Measurements from ENCODE around the gene DENND1C.
A peak's percentile ranks its signal among the peaks of the same experiment; 100 is the strongest.

Gene DENND1C

DNA sequence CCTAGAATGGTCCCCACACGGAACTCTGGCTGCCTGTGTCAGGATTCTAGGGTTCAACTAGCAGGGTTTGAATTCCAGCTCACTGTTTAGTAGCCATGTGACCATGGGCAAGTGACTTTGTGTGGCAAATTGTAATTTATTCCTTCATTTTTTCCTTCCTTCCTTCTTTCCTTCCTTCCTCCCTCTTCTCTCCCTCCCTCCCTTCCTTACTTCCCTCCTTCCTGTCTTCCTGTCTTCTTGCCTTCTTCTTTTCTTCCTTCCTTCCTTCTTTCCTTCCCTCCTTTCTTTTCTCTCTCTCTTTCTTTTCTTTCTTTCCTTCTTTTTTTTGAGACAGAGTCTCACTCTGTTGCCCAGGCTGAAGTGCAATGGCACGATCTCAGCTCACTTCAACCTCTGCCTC is 8.5 kb upstream of the DENND1C start:
- H3K4me1 ChIP-seq (ENCODE audit: control insufficient read depth in 1 of 2, insufficient read depth in 2 of 2, low read length in 2 of 2) = no peaks in the 10 kb centered on the region
- no peaks in the 10 kb centered on the region for H3K9me3 ChIP-seq (ENCODE audit: control insufficient read depth in 1 of 2, low read length in 2 of 2)
- H3K27ac ChIP-seq (ENCODE audit: low read depth, low read length) = no peak overlapping the region
- H3K9ac ChIP-seq (ENCODE audit: low read depth in 1 of 2, low read length in 2 of 2) = no peak overlapping the region
- H3K4me3 ChIP-seq (ENCODE audit: low read depth in 1 of 2, low read length in 2 of 2) = peak overlapping the region; percentile 36 to 54
- H3K36me3 ChIP-seq (ENCODE audit: control insufficient read depth in 1 of 2, insufficient read depth in 2 of 2, low read length in 2 of 2) = no peaks in the 10 kb centered on the region
- H3K27me3 ChIP-seq (ENCODE audit: control insufficient read depth in 1 of 2, insufficient read depth in 2 of 2, low read length in 2 of 2) = peaks cover 0 to 5% of the 10 kb centered on the region in 2 donors

DNA sequence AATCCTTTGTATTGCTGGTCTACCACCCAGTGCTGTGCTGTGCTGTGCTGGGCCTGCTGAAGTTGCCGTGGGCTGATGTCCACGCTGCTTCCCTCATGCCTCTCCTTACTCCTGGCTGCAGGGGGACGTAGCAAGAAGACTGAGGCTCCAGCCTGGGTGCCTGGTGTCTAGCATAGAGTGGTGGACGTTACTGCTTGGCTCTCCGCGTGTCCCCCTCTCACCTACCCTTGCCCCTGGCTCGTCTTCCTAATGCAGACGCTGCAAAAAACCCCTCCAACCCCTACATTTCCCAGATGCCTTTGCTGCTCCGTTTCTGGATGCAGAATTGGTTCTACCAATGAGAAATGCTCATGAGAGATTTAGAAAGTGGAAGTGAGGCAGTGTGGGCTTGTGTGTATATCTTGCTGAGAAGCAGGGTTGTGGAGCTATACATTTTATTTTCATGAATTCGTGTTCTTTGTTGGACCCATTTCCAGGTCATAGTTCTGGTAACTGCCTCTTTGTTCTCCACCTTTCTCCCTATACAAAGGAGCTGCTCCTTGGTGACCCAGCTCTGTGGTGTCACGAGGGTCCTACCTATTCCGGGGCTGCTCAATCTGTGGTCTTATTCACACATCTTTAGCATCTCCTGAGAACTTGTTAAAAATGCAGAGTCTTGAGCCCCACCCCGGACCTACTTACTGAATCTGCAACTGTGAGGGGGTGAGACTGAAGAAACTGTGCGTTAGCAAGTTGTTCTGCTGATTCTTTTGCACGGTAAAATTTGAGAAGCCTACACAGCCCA is 7.9 kb upstream of the DENND1C start:
- Histone ChIP-seq H3K4me1 (ENCODE audit: control insufficient read depth in 1 of 2, insufficient read depth in 2 of 2, low read length in 2 of 2) (no peaks in the 10 kb centered on the region), H3K27ac (ENCODE audit: low read depth, low read length) (no peak overlapping the region), H3K4me3 (ENCODE audit: low read depth in 1 of 2, low read length in 2 of 2) (peak overlapping the region; percentile 36 to 54), H3K36me3 (ENCODE audit: control insufficient read depth in 1 of 2, insufficient read depth in 2 of 2, low read length in 2 of 2) (no peaks in the 10 kb centered on the region), H3K27me3 (ENCODE audit: control insufficient read depth in 1 of 2, insufficient read depth in 2 of 2, low read length in 2 of 2) (peaks cover 0 to 5% of the 10 kb centered on the region in 2 donors), H3K9me3 (ENCODE audit: control insufficient read depth in 1 of 2, low read length in 2 of 2) (no peaks in the 10 kb centered on the region), H3K9ac (ENCODE audit: low read depth in 1 of 2, low read length in 2 of 2) (peak overlapping the region in 1 of 2 donors; percentile 6)

DNA sequence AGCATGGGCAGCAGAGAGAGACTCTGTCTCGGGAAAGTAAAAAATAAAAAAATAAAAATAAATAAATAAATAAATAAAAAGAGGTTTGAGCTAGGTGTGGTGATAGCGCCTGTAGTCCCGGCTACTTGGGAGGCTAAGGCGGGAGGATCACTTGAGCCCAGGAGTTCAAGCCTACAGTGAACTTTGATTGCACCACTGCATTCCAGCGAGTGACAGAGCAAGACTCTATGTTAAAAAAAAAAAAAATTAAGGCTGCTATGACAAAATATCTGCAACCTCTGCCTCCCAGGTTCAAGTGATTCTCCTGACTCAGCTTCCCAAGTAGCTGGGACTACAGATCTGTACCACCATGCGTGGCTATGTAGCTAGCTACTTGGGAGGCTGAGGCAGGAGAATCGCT is 3.2 kb upstream of the DENND1C start:
- no peak overlapping the region for H3K4me3 ChIP-seq (ENCODE audit: low read depth in 1 of 2, low read length in 2 of 2)
- H3K27me3 ChIP-seq (ENCODE audit: control insufficient read depth in 1 of 2, insufficient read depth in 2 of 2, low read length in 2 of 2) = peaks cover 2 to 5% of the 10 kb centered on the region in 2 donors
- no peaks in the 10 kb centered on the region for H3K36me3 ChIP-seq (ENCODE audit: control insufficient read depth in 1 of 2, insufficient read depth in 2 of 2, low read length in 2 of 2)
- no peak overlapping the region for H3K27ac ChIP-seq (ENCODE audit: low read depth, low read length)
- no peaks in the 10 kb centered on the region for H3K9me3 ChIP-seq (ENCODE audit: control insufficient read depth in 1 of 2, low read length in 2 of 2)
- H3K9ac ChIP-seq (ENCODE audit: low read depth in 1 of 2, low read length in 2 of 2) = no peak overlapping the region
- no peaks in the 10 kb centered on the region for H3K4me1 ChIP-seq (ENCODE audit: control insufficient read depth in 1 of 2, insufficient read depth in 2 of 2, low read length in 2 of 2)

DNA sequence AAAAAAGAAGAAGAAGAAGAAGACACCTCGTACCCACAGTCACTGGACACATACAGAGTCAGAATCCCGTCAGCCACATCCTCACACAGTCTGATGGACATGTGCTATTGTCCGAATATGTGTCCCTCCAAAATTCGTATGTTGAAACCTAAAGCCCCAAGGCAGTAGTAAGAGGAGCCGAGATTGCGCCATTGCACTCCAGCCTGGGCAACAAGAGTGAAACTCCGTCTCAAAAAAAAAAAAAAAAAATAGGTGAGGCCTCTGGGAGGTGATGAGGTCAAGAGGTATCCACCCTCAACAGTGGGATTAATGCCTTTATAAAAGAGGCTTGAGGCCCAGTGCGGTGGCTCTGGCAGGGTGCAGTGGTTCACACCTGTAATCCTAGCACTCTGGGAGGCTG is 2.6 kb upstream of the DENND1C start:
- no peak overlapping the region for H3K9ac ChIP-seq (ENCODE audit: low read depth in 1 of 2, low read length in 2 of 2)
- H3K36me3 ChIP-seq (ENCODE audit: control insufficient read depth in 1 of 2, insufficient read depth in 2 of 2, low read length in 2 of 2) = no peaks in the 10 kb centered on the region
- peaks cover 0 to 2% of the 10 kb centered on the region in 2 donors for H3K27me3 ChIP-seq (ENCODE audit: control insufficient read depth in 1 of 2, insufficient read depth in 2 of 2, low read length in 2 of 2)
- no peaks in the 10 kb centered on the region for H3K4me1 ChIP-seq (ENCODE audit: control insufficient read depth in 1 of 2, insufficient read depth in 2 of 2, low read length in 2 of 2)
- no peak overlapping the region for H3K4me3 ChIP-seq (ENCODE audit: low read depth in 1 of 2, low read length in 2 of 2)
- no peak overlapping the region for H3K27ac ChIP-seq (ENCODE audit: low read depth, low read length)
- no peaks in the 10 kb centered on the region for H3K9me3 ChIP-seq (ENCODE audit: control insufficient read depth in 1 of 2, low read length in 2 of 2)

DNA sequence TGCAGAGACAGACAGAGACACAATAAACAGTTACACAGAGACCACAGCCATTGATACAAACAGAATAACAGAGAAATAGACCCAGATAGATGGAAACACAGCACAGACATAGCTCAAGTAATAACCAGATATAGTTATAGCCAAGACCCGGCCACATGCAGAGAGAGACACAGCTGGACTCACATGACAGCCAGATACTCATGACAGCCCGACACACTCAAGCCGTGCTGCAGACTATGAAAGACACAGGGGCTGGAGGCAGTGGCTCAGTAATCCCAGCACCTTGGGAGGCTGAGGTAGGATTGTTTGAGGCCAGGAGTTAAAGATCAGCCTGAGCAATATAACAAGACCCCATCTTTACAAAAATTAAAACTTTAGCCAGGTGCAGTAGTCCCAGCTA is 1.6 kb upstream of the DENND1C start:
- Histone ChIP-seq H3K27ac (ENCODE audit: low read depth, low read length) (no peak overlapping the region), H3K4me3 (ENCODE audit: low read depth in 1 of 2, low read length in 2 of 2) (no peak overlapping the region), H3K4me1 (ENCODE audit: control insufficient read depth in 1 of 2, insufficient read depth in 2 of 2, low read length in 2 of 2) (no peaks in the 10 kb centered on the region), H3K27me3 (ENCODE audit: control insufficient read depth in 1 of 2, insufficient read depth in 2 of 2, low read length in 2 of 2) (peaks cover 0 to 2% of the 10 kb centered on the region in 2 donors), H3K9ac (ENCODE audit: low read depth in 1 of 2, low read length in 2 of 2) (no peak overlapping the region), H3K9me3 (ENCODE audit: control insufficient read depth in 1 of 2, low read length in 2 of 2) (no peaks in the 10 kb centered on the region), H3K36me3 (ENCODE audit: control insufficient read depth in 1 of 2, insufficient read depth in 2 of 2, low read length in 2 of 2) (no peaks in the 10 kb centered on the region)

DNA sequence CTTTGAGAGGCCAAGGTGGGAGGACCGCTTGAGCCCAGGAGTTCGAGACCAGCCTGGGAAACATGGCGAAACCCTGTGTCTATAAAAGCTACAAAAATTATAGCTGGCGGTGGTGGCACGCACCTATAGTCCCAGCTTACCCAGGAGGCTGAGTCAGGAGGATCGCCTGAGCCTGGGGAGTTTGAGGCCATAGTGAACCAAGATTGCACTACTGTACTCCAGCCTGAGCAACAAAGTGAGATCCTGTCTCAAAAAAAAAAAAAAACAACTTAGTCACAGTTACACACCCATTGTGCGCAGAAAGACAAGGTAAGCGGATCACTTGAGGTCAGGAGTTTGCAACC is 728 bp upstream of the DENND1C start:
- peaks cover 0 to 2% of the 10 kb centered on the region in 2 donors for H3K27me3 ChIP-seq (ENCODE audit: control insufficient read depth in 1 of 2, insufficient read depth in 2 of 2, low read length in 2 of 2)
- no peaks in the 10 kb centered on the region for H3K9me3 ChIP-seq (ENCODE audit: control insufficient read depth in 1 of 2, low read length in 2 of 2)
- peak overlapping the region in 1 of 2 donors; percentile 74 for H3K9ac ChIP-seq (ENCODE audit: low read depth in 1 of 2, low read length in 2 of 2)
- H3K4me1 ChIP-seq (ENCODE audit: control insufficient read depth in 1 of 2, insufficient read depth in 2 of 2, low read length in 2 of 2) = no peaks in the 10 kb centered on the region
- no peak overlapping the region for H3K27ac ChIP-seq (ENCODE audit: low read depth, low read length)
- H3K4me3 ChIP-seq (ENCODE audit: low read depth in 1 of 2, low read length in 2 of 2) = peak overlapping the region in 1 of 2 donors; percentile 68
- H3K36me3 ChIP-seq (ENCODE audit: control insufficient read depth in 1 of 2, insufficient read depth in 2 of 2, low read length in 2 of 2) = no peaks in the 10 kb centered on the region

DNA sequence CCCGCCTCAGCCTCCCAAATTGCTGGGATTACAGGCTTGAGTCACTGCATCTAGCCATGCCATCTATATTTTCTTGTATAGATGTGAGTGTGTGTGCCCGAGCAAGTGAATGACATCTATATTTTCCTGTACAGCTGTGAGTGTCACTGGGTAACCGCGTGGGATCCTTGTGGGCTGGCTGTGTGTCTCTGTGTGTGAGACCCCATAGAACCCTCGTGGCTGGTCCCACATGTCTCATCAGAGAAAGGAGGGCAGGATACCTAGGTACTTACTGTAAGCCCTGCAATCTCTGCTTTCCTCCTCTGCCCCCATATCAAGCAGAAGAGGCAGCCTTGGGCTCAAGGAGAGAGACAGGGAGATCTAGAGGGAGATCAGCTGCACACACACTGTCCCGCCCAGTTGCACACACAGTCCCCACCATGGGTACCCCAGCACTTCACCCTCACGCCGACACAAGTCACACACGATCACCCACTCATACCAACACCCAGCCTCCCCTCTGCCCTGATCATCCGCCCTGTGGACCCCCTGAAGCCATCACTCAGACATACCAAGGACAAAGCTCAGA is 655 bp downstream of the DENND1C start:
- Histone ChIP-seq H3K4me1 (ENCODE audit: control insufficient read depth in 1 of 2, insufficient read depth in 2 of 2, low read length in 2 of 2) (peaks cover under 1% of the 10 kb centered on the region in 2 donors), H3K4me3 (ENCODE audit: low read depth in 1 of 2, low read length in 2 of 2) (peak overlapping the region; percentile 50 to 68), H3K9ac (ENCODE audit: low read depth in 1 of 2, low read length in 2 of 2) (peak overlapping the region; percentile 57 to 74), H3K27ac (ENCODE audit: low read depth, low read length) (no peak overlapping the region), H3K27me3 (ENCODE audit: control insufficient read depth in 1 of 2, insufficient read depth in 2 of 2, low read length in 2 of 2) (peaks cover 0 to 2% of the 10 kb centered on the region in 2 donors), H3K36me3 (ENCODE audit: control insufficient read depth in 1 of 2, insufficient read depth in 2 of 2, low read length in 2 of 2) (peaks cover 0 to 4% of the 10 kb centered on the region in 2 donors), H3K9me3 (ENCODE audit: control insufficient read depth in 1 of 2, low read length in 2 of 2) (no peaks in the 10 kb centered on the region)

DNA sequence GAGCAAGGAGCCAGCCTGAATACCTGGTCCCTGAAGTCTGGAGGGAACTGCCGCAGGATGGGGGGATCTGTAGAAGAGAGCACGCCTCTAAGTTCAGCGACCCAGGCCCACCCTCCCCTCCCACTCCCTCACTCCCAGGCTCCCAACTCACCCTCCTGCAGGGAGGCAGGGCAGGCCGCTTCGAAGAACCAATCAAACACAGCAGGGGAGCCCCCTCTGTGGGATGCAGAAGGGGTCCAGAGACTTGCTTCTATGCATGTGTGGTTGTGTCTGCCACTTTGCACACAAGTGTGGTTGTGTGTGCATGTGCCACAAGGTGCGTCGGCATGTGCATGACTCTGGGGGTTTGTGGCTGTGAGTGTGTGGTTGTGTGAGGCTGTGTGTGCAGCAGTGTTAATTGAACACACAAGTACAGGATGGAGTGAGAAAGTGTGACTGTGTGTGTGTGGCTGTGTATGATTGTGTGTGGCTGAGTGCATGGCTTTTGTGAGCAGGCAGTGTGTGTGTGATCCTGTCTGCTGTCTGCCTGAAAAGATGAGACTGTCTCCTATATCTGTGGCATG is 1.7 kb downstream of the DENND1C start:
- Histone ChIP-seq H3K36me3 (ENCODE audit: control insufficient read depth in 1 of 2, insufficient read depth in 2 of 2, low read length in 2 of 2) (peaks cover 0 to 4% of the 10 kb centered on the region in 2 donors), H3K9me3 (ENCODE audit: control insufficient read depth in 1 of 2, low read length in 2 of 2) (no peaks in the 10 kb centered on the region), H3K27ac (ENCODE audit: low read depth, low read length) (no peak overlapping the region), H3K4me3 (ENCODE audit: low read depth in 1 of 2, low read length in 2 of 2) (no peak overlapping the region), H3K4me1 (ENCODE audit: control insufficient read depth in 1 of 2, insufficient read depth in 2 of 2, low read length in 2 of 2) (peaks cover 8 to 10% of the 10 kb centered on the region in 2 donors), H3K27me3 (ENCODE audit: control insufficient read depth in 1 of 2, insufficient read depth in 2 of 2, low read length in 2 of 2) (peaks cover 0 to 2% of the 10 kb centered on the region in 2 donors), H3K9ac (ENCODE audit: low read depth in 1 of 2, low read length in 2 of 2) (no peak overlapping the region)

DNA sequence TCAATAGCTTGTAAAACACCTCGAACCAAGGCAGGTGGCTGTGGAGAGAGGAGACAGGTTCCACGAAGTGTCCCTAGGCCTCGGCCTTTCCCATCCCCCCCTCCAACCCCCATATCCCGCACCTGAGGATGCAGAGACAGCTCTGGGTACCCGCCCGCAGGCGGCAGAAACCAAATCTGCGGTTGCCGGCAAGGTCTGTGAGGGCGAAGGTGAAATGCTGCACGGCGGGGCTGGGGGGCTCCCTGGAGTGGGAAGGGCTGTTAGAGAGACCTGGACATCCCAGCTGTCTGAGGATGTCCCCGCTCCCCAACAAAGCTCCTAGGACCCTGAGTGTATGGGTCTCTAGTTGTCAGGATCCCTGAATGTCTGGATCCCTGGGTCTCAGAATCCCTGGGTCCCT is 2.8 kb downstream of the DENND1C start:
- no peaks in the 10 kb centered on the region for H3K9me3 ChIP-seq (ENCODE audit: control insufficient read depth in 1 of 2, low read length in 2 of 2)
- H3K4me3 ChIP-seq (ENCODE audit: low read depth in 1 of 2, low read length in 2 of 2) = no peak overlapping the region
- H3K4me1 ChIP-seq (ENCODE audit: control insufficient read depth in 1 of 2, insufficient read depth in 2 of 2, low read length in 2 of 2) = peaks cover 8 to 16% of the 10 kb centered on the region in 2 donors
- H3K36me3 ChIP-seq (ENCODE audit: control insufficient read depth in 1 of 2, insufficient read depth in 2 of 2, low read length in 2 of 2) = peaks cover 0 to 4% of the 10 kb centered on the region in 2 donors
- H3K27ac ChIP-seq (ENCODE audit: low read depth, low read length) = no peak overlapping the region
- peaks cover 0 to 2% of the 10 kb centered on the region in 2 donors for H3K27me3 ChIP-seq (ENCODE audit: control insufficient read depth in 1 of 2, insufficient read depth in 2 of 2, low read length in 2 of 2)
- H3K9ac ChIP-seq (ENCODE audit: low read depth in 1 of 2, low read length in 2 of 2) = no peak overlapping the region

DNA sequence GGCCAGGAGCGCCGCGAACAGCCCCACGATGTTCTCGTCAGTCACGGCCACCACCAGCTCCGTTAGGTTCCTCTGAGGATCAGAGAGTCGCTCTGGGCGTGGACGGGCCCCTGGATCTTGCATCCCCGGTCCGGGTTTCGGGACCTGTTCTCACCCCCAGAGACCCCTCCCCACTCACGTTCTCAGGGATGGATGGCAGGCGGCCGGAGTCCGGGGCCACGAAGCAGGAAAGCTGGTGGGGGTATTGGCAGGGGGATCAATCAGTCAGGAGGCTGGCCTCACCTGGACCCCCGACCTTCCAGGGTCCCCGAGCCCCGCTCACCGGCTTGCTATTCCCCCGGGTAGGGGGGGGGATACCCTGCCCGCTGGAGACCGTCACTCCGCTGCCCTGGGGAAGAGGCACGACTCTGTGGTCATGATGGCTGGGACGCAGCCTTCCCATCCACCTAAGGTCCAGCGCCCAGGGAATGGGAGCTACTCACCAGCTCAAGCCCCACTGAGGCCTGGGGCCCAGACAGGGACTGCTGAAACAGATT is 4.6 kb downstream of the DENND1C start:
- H3K36me3 ChIP-seq (ENCODE audit: control insufficient read depth in 1 of 2, insufficient read depth in 2 of 2, low read length in 2 of 2) = peaks cover 0 to 4% of the 10 kb centered on the region in 2 donors
- H3K27ac ChIP-seq (ENCODE audit: low read depth, low read length) = no peak overlapping the region
- H3K4me3 ChIP-seq (ENCODE audit: low read depth in 1 of 2, low read length in 2 of 2) = peak overlapping the region; percentile 40 to 67
- H3K27me3 ChIP-seq (ENCODE audit: control insufficient read depth in 1 of 2, insufficient read depth in 2 of 2, low read length in 2 of 2) = no peaks in the 10 kb centered on the region
- H3K9ac ChIP-seq (ENCODE audit: low read depth in 1 of 2, low read length in 2 of 2) = no peak overlapping the region
- H3K4me1 ChIP-seq (ENCODE audit: control insufficient read depth in 1 of 2, insufficient read depth in 2 of 2, low read length in 2 of 2) = peaks cover 8 to 16% of the 10 kb centered on the region in 2 donors
- H3K9me3 ChIP-seq (ENCODE audit: control insufficient read depth in 1 of 2, low read length in 2 of 2) = no peaks in the 10 kb centered on the region

Data from duodenal mucosa (tissue), 2 donors.